SH-SY5Y (cell line): ENCODE data around the gene CACTIN.

ENCODE experiments used
- GATA2 ChIP-seq: IDR thresholded peaks from 2 replicates; pipeline ENCODE4 v1.6.1; 2011; ENCODE audit warnings: mild to moderate bottlenecking, low read depth, low read length
- GATA3 ChIP-seq: IDR thresholded peaks from 2 replicates; pipeline ENCODE4 v1.6.1; 2011; ENCODE audit warnings: low read depth, mild to moderate bottlenecking, low read length, moderate library complexity

- no peak for TF ChIP-seq GATA3
- no peak for TF ChIP-seq GATA2
Measured at GRCh38 chr19:3656073-3656746, 29.6 kb upstream of the CACTIN start.
